Activated T-cell treated with anti-CD3 and anti-CD28 coated beads, Interleukin-2, amount 50 U/mL, for 24 hours (primary cell): ENCODE results near the gene PGLYRP3.
A peak's percentile ranks its signal among the peaks of the same experiment; 100 is the strongest.

Experiments used
- DNase-seq: peaks from one replicate; pipeline ENCODE4 v3.0.0-alpha.2; 2020
- H3K27ac Mint-ChIP-seq: 2 replicates; pipeline ENCODE4 v1.8.0; 2020; ENCODE audit warnings: mild to moderate bottlenecking, mixed read lengths
- H3K27me3 Mint-ChIP-seq: 2 replicates; pipeline ENCODE4 v1.8.0; 2020; ENCODE audit warnings: mixed read lengths
- H3K36me3 Mint-ChIP-seq: 2 replicates; pipeline ENCODE4 v1.8.0; 2020; ENCODE audit warnings: low read depth, mixed read lengths
- H3K4me1 Mint-ChIP-seq: 2 replicates; pipeline ENCODE4 v1.8.0; 2020; ENCODE audit warnings: low read depth, mixed read lengths
- H3K4me3 Mint-ChIP-seq: 2 replicates; pipeline ENCODE4 v1.8.0; 2020; ENCODE audit warnings: mild to moderate bottlenecking, moderate library complexity, mixed read lengths
- H3K9me3 Mint-ChIP-seq: 2 replicates; pipeline ENCODE4 v1.8.0; 2020; ENCODE audit warnings: mixed read lengths

The PGLYRP3 gene

DNA sequence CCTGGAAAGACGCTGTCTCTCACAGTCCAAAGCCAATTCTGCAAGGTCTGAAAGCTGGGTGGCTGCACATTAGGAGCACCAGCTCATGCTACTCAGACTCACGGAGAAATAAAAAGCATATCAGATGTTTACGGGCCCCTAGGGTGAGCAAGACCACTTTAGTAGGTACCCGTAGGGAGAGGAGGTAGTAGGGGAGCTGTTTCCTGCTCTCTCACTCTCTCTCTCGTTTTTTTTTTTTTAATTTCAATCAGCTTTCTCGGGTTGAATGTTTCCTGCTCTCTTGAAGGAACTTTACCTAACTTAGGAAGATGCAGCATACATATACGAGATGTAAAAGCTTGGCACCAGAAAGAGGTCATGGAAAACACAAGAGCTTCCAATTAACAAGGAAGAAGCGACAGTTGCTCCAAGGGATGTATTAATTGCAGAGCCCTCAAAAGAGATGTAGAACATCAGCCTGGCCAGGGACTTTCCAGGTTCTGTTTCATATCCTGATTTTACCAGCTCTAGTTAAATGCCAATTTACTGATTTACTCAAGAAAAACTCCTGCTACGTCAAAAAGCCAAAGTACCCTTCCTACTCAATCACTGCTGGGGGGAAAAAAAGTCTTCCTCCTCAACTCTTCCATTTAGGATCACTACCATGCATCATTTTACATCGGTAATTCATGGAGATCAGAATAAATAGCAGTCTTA, 50.1 kb downstream of the PGLYRP3 start:
- H3K9me3 Mint-ChIP-seq, result no peaks in the 10 kb centered on the region
- H3K36me3 Mint-ChIP-seq, result no peaks in the 10 kb centered on the region
- H3K27me3 Mint-ChIP-seq, result peaks cover 73% of the 10 kb centered on the region
- peaks cover 27% of the 10 kb centered on the region for H3K4me1 Mint-ChIP-seq
- no peak for DNase-seq
- no peak overlapping the region for H3K27ac Mint-ChIP-seq
- H3K4me3 Mint-ChIP-seq, result peak overlapping the region; percentile 61

DNA sequence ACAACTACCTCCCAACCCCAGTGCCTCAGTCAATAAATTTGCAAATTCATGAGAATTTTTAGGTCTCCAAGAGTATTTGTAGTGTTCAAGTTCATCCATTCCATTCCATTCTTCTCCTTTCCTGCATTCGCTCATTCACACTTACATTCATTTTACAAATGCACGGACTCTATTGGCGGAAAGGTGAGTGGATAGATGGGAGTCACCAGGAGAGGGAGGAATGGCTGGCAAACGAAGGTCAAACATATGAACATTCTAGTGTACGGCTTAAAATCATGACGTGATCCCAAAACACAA, 50.7 kb downstream of the PGLYRP3 start:
- H3K27me3 Mint-ChIP-seq, result peaks cover 69% of the 10 kb centered on the region
- H3K4me1 Mint-ChIP-seq, result peaks cover 27% of the 10 kb centered on the region
- no peaks in the 10 kb centered on the region for H3K9me3 Mint-ChIP-seq
- peak overlapping the region; percentile 61 for H3K27ac Mint-ChIP-seq
- DNase-seq, result no peak
- no peaks in the 10 kb centered on the region for H3K36me3 Mint-ChIP-seq
- H3K4me3 Mint-ChIP-seq, result peak overlapping the region; percentile 61

DNA sequence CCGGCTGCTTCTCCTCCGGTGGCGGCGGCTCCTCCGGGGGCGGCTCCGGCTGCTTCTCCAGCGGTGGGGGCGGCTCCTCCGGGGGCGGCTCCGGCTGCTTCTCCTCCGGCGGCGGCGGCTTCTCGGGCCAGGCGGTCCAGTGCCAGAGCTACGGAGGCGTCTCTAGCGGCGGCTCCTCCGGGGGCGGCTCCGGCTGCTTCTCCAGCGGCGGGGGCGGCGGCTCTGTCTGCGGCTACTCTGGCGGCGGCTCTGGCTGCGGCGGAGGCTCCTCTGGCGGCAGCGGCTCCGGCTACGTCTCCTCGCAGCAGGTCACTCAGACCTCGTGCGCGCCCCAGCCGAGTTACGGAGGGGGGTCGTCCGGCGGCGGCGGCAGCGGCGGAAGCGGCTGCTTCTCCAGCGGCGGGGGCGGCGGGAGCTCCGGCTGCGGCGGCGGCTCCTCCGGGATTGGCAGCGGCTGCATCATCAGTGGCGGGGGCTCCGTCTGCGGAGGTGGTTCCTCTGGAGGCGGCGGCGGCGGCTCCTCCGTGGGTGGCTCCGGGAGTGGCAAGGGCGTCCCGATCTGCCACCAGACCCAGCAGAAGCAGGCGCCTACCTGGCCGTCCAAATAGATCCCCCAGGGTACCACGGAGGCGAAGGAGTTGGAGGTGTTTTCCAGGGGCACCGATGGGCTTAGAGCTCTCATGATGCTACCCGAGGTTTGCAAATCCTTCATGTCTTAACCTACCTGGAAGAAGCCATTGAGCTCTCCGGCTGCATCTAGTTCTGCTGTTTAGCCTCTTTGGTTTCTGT, 51.3 kb downstream of the PGLYRP3 start:
- H3K36me3 Mint-ChIP-seq, result no peaks in the 10 kb centered on the region
- H3K4me1 Mint-ChIP-seq, result peaks cover 27% of the 10 kb centered on the region
- H3K27me3 Mint-ChIP-seq, result peaks cover 64% of the 10 kb centered on the region
- H3K4me3 Mint-ChIP-seq, result peak overlapping the region; percentile 61
- H3K9me3 Mint-ChIP-seq, result no peaks in the 10 kb centered on the region
- peak; percentile 47 for DNase-seq
- H3K27ac Mint-ChIP-seq, result peak overlapping the region; percentile 61

DNA sequence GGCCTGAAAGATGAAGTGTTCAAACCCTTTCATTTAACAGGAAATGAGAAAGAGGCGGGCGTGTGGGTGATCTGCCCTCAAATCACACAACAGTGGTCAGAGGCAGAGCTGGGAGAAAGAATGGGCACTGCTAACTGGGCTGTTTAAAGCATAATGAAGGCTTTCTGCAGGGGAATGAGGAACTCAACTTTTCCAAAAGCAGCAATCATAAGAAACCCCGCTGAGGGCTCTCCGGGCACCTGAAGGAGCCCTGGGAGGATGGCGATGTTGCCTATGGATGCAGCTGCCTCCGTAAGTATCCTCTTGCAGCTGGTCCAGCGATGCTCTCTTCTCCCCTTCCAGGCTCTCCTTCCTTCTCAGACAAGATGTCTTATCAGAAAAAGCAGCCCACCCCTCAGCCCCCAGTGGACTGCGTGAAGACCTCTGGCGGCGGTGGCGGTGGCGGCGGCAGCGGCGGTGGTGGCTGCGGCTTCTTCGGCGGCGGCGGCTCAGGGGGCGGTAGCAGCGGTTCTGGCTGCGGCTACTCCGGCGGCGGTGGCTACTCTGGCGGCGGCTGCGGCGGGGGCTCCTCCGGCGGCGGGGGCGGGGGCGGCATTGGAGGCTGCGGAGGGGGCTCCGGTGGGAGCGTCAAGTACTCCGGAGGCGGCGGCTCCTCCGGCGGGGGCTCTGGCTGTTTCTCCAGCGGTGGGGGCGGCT, 52.0 kb downstream of the PGLYRP3 start:
- H3K9me3 Mint-ChIP-seq, result no peaks in the 10 kb centered on the region
- DNase-seq, result peak; percentile 45
- H3K36me3 Mint-ChIP-seq, result no peaks in the 10 kb centered on the region
- peaks cover 58% of the 10 kb centered on the region for H3K27me3 Mint-ChIP-seq
- peak overlapping the region; percentile 47 for H3K4me3 Mint-ChIP-seq
- H3K4me1 Mint-ChIP-seq, result peaks cover 27% of the 10 kb centered on the region
- peak overlapping the region; percentile 48 for H3K27ac Mint-ChIP-seq

DNA sequence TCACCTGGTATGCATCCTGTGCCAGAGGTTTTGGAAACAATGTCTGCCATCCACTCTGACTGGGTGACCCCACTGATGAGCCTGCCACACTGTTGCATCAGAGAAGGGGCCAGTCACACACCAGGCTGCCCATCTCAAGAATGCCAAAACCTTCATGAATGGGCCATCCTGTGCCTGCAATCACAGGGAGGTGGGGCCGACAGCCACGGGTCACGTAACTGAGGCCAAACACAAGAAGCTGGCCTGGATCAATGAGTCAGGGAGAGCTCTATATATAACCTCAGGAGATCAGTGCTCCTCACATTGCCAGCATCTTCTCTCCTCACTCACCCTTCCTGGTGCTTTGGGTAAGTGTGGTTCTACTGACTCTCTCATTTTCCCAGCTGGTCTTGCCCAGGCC, 53.4 kb downstream of the PGLYRP3 start, which contains the start of gene LORICRIN:
LORICRIN (plus strand) TSS at position 301 of the 400 bp plus-strand sequence. CDS start 1,263 bp downstream, outside the sequence.
- Mint-ChIP-seq H3K4me3 (peak within 1 kb of the TSS; percentile 47), H3K9me3 (no peaks in the 10 kb centered on the region), H3K27ac (peak within 1 kb of the TSS; percentile 9), H3K36me3 (no peaks in the 10 kb centered on the region), H3K27me3 (peaks cover 48% of the 10 kb centered on the region), H3K4me1 (peaks cover 27% of the 10 kb centered on the region)
- DNase-seq, result no peak

DNA sequence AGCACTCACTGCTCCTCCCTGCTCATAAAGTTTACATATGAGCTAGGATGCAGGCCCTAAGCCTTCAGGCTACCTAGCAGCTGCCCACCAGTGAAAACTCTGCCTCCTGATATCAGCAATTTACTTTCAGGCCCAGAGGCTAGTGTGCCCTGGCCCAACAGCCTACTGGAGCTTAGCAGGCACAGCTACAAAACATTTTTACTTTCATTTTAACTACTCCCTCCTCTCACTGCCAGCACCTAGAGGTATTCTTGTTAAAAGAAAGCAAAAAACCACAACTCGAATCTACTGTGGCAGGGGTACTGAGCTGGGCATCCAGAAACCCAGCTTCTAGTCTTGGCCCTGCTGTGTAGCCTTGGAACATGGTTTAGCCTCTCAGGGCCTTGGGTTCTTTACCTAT, 59.1 kb downstream of the PGLYRP3 start:
- H3K4me1 Mint-ChIP-seq, result no peaks in the 10 kb centered on the region
- DNase-seq, result no peak
- H3K4me3 Mint-ChIP-seq, result no peak overlapping the region
- no peaks in the 10 kb centered on the region for H3K36me3 Mint-ChIP-seq
- H3K27ac Mint-ChIP-seq, result no peak overlapping the region
- H3K9me3 Mint-ChIP-seq, result no peaks in the 10 kb centered on the region
- peaks cover 43% of the 10 kb centered on the region for H3K27me3 Mint-ChIP-seq

DNA sequence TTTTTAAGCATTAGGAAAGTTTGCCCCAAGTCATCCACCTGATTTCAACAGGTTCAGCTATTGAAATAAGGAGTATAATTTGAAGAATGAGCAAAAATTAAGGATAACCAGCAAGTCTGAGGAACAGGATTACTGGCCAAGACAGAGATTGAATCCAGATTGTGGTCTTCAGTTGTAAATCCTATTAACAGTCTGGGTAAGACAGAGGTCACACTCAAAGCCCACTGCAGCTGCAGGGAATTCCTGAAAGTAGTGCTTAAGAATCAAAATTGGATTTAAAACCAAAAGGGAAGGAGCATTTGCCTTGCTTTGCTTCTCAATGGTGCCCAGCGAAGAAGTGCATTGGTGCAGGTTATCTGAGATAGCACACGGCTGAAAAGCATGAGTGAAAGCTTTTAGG, 59.7 kb downstream of the PGLYRP3 start:
- Mint-ChIP-seq H3K4me3 (no peak overlapping the region), H3K36me3 (no peaks in the 10 kb centered on the region), H3K9me3 (no peaks in the 10 kb centered on the region), H3K27me3 (peaks cover 47% of the 10 kb centered on the region), H3K4me1 (no peaks in the 10 kb centered on the region), H3K27ac (no peak overlapping the region)
- no peak for DNase-seq

DNA sequence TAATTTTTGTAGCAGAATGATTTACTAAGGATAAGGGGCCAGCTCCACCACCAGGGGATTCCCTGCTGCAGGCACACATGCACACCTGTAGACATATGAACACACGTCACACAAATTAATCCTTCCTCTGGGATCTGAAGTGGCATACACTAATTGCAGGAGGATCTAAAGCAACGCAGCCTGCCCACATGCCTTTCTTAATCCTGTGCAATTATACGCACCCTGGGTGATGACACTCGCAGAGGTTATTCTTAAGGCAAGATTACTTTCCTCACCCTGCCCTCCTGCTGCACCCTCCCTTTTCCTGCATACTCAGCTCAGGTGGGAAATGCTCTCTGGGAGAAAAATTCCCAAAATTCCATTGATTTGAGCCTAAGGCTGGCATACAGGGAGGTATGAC, 60.8 kb downstream of the PGLYRP3 start:
- DNase-seq, result no peak
- H3K27me3 Mint-ChIP-seq, result peaks cover 53% of the 10 kb centered on the region
- H3K4me1 Mint-ChIP-seq, result no peaks in the 10 kb centered on the region
- H3K4me3 Mint-ChIP-seq, result no peak overlapping the region
- H3K9me3 Mint-ChIP-seq, result no peaks in the 10 kb centered on the region
- H3K27ac Mint-ChIP-seq, result no peak overlapping the region
- no peaks in the 10 kb centered on the region for H3K36me3 Mint-ChIP-seq

DNA sequence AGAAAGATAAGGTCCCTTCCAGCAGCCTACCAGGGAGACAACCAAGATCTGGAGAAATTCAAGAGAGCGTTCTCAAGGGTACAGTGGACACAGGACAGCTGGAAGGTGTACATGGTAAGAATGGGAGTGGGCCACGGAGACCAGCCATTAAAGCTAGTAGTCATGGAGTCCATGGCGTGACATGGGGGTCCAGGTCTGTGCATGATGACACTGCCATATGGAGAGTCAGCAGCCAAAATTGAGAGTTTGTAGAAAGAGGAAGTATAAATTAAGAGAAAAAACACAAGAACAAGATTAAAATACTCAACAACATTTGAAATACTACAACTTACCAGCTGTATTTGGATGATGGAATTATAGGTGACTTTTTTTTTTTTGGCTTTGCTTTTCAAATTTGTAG, 61.2 kb downstream of the PGLYRP3 start:
- Mint-ChIP-seq H3K27me3 (peaks cover 55% of the 10 kb centered on the region), H3K27ac (no peak overlapping the region), H3K4me1 (no peaks in the 10 kb centered on the region), H3K4me3 (no peak overlapping the region), H3K9me3 (no peaks in the 10 kb centered on the region), H3K36me3 (no peaks in the 10 kb centered on the region)
- no peak for DNase-seq

DNA sequence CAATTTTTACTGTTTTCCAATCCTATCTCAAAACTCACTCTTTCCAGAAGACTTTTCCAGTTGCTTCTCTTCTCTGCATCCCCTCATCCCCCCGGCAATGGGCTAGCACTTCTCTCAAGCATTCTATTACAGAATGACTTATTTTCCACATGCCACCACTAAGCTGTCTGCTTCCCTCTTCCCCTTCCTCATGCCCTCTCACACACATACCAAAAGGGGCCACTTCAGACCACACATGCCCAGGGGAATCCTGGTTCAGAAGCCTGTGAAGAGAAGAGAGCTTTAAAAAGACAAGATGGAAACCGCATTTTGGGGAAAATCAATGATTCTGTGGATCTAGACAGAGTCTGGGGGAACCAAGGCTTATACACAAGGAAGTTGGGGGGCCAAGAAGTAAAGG, 61.7 kb downstream of the PGLYRP3 start:
- Mint-ChIP-seq H3K36me3 (no peaks in the 10 kb centered on the region), H3K27ac (no peak overlapping the region), H3K27me3 (peaks cover 59% of the 10 kb centered on the region), H3K9me3 (no peaks in the 10 kb centered on the region), H3K4me1 (no peaks in the 10 kb centered on the region), H3K4me3 (no peak overlapping the region)
- no peak for DNase-seq

DNA sequence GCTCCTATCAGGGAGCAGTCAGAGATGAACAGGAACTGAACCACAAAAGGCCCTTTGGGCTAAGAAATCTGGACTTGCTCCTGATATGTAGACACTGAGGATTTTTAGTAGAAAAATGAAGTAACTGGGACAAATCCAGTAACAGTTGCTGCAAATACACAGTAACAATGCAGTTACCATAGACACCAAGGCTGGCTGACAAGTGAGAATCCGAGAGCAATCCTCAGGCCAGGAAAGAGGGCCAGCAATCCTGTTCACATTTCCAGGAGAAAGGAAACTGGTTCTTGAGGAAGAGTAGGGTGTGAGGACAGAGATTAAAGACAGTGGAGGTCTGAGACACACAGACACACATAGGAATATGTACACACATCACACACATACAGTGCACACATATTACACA, 62.6 kb downstream of the PGLYRP3 start:
- H3K36me3 Mint-ChIP-seq, result no peaks in the 10 kb centered on the region
- no peaks in the 10 kb centered on the region for H3K9me3 Mint-ChIP-seq
- H3K27ac Mint-ChIP-seq, result no peak overlapping the region
- no peaks in the 10 kb centered on the region for H3K4me1 Mint-ChIP-seq
- no peak for DNase-seq
- no peak overlapping the region for H3K4me3 Mint-ChIP-seq
- H3K27me3 Mint-ChIP-seq, result peaks cover 63% of the 10 kb centered on the region

DNA sequence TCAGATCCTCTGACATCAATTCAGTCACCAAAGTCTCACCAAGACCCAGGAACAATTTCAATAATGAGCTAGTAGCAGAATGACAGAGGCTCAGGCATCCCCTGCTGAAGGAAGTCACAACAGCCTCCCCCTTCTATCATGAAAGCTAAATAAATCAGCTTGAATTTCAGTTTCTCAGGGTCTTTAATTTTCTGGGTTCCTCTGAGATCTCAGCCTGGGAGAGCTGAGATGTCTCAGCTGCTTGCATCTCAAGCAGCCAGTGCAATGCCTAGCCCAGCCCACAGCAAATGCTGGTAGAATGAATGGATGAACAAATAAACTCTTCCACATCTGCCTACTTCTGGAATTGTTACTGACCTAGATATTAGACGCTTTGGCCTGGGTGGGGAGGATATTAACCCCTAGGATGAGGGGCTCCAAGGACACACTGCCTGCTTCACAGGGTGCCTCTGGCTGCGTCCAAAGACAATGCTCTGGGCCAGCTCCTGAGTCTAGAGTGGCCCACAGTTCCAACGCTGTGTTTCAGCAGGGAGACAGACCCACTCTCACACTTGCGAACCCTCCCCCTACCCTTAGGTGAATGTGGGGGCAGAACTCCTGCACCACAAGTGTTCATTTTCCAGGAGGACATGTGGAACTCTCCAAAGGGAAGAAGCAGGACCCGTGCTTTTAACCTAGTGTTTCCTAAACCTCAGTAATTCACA, 64.4 kb downstream of the PGLYRP3 start:
- DNase-seq, result no peak
- no peak overlapping the region for H3K27ac Mint-ChIP-seq
- H3K4me3 Mint-ChIP-seq, result no peak overlapping the region
- H3K9me3 Mint-ChIP-seq, result no peaks in the 10 kb centered on the region
- H3K27me3 Mint-ChIP-seq, result peaks cover 56% of the 10 kb centered on the region
- no peaks in the 10 kb centered on the region for H3K36me3 Mint-ChIP-seq
- no peaks in the 10 kb centered on the region for H3K4me1 Mint-ChIP-seq
